GM19395 (cell line): ENCODE data around the gene HLX.

Experiments
- ATAC-seq: cut with Tn5 transposase; IDR thresholded peaks from one replicate; pipeline ENCODE4 v1.9.1; 2021; ENCODE audit warnings: mild to moderate bottlenecking, moderate library complexity; ENCODE audit not compliant: unreplicated experiment

Gene HLX

GRCh38 chr1:220882061-220882891, 3.0 kb downstream of the HLX start:
- ATAC-seq = no peak

DNA sequence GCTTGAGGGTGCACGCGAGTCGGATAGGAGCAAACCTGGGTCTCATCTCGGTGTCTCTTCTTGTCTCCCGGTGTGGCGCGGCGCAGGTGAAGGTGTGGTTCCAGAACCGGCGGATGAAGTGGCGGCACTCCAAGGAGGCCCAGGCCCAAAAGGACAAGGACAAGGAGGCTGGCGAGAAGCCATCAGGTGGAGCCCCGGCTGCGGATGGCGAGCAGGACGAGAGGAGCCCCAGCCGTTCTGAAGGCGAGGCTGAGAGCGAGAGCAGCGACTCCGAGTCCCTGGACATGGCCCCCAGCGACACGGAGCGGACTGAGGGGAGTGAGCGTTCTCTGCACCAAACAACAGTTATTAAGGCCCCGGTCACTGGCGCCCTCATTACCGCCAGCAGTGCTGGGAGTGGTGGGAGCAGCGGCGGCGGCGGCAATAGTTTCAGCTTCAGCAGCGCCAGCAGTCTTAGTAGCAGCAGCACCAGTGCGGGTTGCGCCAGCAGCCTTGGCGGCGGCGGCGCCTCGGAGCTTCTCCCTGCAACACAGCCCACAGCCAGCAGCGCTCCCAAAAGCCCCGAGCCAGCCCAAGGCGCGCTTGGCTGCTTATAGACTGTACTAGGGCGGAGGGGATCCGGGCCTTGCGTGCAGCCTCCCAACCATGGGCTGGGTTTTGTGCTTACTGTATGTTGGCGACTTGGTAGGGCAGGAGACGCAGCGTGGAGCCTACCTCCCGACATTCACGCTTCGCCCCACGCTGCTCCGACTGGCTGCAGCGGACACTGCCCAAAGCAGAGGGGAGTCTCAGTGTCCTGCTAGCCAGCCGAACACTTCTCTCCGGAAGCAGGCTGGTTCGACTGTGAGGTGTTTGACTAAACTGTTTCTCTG, 5.1 kb downstream of the HLX start:
- ATAC-seq = no peak

DNA sequence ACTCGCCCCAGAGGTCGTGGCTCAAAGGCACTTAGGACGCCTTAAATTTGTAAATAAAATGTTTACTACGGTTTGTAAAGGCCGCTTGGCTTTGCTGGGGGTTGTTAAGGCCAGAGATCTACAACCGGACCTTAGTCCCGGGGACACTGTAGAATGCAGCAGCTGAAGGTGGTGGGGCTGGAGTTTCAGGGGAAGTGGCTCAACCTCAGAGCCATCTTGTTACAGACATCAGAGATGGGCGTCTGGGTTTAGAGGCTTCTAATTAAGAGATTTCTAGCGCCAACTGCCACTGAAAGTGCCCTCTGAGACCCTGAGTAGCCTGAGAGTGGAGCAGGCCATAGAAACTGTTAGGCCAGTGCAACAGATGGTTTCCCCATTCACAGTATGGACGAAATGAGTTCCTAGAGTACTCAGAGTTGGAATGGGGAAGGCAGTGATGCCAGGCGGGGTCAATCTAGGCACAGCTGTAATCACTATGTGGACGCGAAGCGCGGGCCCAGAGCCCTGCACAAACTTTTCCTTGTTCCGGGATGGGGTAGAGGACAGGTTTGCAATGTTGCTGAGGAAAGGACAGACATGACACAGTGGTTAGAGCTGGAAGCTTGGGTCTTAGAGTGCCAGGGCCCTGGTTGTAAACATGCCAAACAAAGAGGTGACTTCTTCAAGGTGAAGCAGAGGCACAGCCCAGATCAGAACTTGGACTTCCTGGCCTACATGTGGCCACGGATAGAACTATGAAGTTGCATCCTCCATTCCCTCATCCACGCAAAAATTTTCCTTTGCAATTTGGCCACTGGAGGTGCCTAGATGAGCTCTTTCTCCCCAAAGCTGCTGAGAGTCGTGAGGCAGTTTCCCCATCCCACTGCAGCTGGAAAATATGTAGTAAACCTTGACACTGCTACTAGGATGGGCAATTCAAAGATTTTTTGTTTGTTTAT, 6.0 kb downstream of the HLX start:
- ATAC-seq = no peak

GRCh38 chr1:220885971-220886370, 6.7 kb downstream of the HLX start:
- ATAC-seq = no peak

DNA sequence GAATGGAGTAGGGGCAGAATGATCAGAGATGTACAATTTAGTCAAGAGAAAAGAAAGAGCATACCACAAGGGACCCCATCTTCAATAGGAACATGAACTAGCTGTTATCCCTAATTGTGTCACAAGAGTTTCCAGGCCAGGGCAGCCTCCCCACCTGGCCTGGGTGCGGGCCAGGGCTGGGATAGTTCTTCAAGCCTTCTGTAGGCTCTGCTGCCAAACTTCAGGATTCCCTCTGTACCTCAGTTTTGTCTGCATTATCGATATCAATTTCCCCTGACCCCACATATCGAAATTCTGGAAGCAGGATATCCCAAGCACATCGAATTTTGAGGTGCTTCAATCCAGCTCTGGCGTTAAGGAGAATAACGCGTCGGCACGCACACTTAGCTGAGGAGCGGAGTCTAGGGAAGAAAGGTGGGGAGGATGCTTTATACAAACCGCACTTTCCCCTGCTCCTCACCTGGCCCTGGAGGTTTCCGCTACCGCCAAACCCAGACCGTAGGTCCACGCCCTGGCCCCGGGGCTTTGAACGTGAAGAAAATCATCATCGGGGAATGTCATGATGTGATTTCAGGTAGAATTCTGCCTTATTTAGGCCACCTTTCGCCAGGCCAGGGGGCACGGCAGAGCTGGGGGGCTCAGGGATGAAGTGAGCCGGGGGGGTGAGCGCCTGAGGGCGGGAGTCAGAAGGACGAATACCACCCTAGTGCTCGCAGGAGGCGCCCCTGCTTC, 7.4 kb downstream of the HLX start:
- ATAC-seq = no peak

DNA sequence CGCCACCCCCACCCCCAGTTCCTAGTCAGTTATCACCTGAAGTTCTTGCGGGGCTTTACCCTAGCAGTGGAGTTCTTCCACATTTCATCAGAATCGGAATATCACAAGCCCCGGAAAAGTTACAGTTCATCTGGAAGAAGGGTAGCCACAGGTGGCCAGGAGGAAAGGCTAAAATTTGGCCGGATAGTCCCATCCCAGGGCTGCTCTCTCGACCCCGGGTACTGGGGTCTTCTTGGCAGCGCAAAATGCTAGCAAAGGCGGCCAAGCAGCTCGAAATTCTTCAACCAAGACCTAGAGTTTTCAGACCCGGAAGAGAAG, 7.9 kb downstream of the HLX start:
- no peak for ATAC-seq

GRCh38 chr1:220887520-220888416, 8.5 kb downstream of the HLX start:
- ATAC-seq = no peak

DNA sequence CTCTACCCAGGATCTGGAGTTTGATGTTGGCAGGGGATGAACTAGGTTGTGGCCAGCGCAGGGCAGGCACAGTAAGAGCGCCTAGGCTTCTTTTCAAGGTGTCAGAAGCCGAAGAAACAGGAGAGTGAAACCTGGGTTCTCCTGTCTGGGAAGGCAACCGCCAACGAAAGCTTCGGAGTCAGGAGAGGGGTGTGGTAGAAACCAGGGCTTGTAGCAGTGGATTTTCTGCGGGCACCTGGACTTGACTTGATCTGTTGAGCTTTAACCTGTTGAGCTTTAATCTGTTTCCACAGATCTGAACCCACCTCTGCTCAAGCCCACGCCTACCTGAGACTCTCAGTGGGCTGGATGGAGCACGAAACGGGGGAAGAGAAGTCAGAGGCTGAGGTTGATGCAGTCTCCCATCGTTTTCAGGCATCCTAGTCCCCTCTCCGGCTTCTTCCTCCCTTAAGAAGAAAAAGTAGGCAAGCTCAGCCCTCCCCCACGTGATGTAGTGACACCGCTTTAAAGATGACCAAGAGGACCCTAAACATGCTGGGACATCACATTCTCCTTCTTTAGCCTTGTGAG, 9.3 kb downstream of the HLX start:
- no peak for ATAC-seq

DNA sequence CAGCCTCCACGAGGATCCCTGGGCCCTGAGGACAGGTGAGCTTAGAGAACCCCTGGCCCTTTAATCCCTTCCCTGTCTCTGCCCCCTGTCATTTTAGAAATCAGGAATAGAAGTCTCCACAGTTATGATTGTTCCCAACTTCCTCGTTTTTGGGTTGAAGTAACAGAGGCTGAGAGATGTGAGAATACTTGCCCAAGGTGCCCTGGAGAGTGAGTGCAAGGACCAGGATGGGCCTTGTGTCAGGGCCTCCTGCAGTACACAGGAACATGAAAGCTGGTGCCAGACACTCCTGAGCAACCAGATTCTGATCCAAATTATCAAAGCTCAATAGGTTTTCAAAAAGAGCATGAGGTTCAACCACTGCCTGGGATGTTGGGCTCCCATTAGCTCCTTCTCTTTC, 10.1 kb downstream of the HLX start:
- ATAC-seq = no peak

- ATAC-seq = no peak
Measured at GRCh38 chr1:220889848-220890287, 10.6 kb downstream of the HLX start.

DNA sequence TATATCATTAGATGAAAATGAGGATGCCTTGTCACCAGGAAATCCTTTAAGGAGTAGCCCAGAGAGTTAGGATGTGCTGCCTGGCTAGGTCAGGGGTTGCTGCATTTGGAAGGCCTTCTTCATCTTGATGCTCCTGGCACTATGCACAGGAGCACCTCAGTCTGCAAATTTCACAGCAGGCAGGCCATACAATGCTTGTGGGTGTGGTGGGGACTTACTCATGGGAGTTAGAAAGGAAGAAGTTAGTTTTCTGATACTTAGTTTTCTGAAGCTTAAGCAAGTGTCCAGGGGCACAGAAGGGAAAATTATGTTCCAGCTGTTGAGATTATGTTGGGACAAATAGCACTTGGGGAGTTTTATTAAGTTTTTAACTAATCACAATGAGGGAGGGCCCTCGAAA, 11.4 kb downstream of the HLX start:
- ATAC-seq = no peak

GRCh38 chr1:220891224-220892085, 12.2 kb downstream of the HLX start:
- ATAC-seq = no peak

DNA sequence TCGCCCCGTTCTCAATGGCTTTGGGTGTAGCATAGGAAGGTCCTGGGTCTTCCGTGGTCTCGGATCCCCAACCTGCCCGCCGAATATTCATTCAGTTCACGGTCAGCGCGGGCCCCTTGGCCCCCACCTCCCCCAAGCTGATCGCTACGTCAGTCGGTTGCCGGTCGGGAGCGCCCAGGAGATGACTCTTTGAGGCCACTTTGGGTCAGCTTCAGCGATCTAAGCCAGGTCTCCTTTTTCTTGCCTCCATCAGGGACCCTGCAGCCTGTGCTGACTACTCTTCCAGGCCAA, 12.8 kb downstream of the HLX start:
- ATAC-seq = no peak

DNA sequence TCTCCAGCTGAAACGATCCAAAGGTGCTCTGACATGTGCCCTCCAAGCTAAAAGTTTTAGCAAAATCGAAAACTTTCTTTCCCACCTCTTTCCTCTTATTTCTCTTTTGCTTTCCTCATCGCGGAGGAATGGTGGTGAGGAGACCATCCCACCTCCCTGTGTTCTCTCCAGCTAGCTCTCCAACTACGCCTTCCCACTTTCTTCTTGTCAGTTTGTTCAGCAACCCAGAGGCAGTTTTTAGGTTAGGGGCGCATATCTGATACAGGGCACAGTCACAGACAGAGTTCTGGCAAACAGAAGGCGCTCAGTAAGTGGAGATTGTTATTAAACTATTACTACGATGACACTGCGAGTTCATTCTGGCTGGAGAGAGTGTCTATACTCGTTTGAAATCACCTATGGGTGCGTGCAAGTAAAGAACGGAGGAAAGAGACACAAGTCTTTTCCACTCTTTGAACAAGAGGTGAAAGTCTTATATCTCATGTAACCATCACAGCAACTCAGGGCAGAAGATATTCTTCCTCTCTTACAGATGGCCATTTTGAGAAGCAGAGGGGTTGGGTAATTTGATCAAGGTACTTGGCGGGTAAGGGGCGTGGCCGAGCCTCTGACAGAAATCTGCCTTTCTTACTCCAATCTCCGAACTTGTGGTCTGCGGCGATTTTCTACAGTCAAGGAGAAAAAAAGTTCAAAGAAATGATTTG, 13.9 kb downstream of the HLX start:
- ATAC-seq = no peak

GRCh38 chr1:220893701-220894024, 14.4 kb downstream of the HLX start:
- ATAC-seq = no peak

- ATAC-seq = no peak
Measured at GRCh38 chr1:220894025-220894923, 15.0 kb downstream of the HLX start.

- no peak for ATAC-seq
Measured at GRCh38 chr1:220894924-220895256, 15.6 kb downstream of the HLX start.
